ENCODE data around the gene PNMA6F.

PNMA6F gene

DNA sequence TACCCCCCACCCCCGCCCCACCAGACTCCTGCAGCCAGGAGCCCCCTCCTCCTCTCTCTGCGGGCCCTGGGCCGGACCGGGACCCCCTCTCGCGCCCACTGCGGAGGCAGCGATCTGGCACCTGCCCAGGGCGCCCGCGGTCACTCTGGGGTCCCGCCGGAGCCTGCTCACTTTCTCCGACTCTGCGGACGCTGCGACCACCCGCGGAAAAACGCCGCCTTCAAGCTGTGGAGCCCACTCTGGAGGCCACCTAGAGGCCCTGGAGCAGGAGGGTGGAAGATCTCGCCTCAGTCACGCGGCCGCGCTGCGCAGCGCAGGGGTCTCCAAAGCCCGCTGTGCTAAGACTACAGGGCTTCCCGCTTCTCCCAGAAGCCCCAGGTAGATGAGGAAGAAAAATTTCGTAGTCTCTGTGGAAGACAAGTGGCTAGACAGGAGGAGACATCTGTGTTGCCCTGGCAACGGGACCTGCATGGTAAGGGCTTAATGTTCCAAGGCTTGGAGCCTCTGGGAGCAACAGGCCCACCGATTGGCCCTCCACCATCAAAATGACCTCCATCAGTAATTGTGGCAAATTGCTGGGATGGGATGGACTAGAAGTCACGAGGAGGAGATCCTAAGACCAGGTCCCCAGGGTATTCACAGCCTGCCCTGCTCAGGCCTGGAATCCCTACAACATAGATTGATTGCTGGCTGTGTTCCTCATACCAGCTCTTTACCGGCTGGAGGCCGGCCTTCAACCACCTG is at the start of gene PNMA6F:
TSS of gene PNMA6F (minus strand) at position 387 of the 744 bp plus-strand sequence. CDS start 1,093 bp downstream, outside the sequence.
- no peak for DNase-seq (ENCODE audit: low read depth)

GRCh38 chrX:153371256-153371655 is 49.7 kb upstream of the PNMA6F start:
- DNase-seq (ENCODE audit: low read depth): no peak

DNA sequence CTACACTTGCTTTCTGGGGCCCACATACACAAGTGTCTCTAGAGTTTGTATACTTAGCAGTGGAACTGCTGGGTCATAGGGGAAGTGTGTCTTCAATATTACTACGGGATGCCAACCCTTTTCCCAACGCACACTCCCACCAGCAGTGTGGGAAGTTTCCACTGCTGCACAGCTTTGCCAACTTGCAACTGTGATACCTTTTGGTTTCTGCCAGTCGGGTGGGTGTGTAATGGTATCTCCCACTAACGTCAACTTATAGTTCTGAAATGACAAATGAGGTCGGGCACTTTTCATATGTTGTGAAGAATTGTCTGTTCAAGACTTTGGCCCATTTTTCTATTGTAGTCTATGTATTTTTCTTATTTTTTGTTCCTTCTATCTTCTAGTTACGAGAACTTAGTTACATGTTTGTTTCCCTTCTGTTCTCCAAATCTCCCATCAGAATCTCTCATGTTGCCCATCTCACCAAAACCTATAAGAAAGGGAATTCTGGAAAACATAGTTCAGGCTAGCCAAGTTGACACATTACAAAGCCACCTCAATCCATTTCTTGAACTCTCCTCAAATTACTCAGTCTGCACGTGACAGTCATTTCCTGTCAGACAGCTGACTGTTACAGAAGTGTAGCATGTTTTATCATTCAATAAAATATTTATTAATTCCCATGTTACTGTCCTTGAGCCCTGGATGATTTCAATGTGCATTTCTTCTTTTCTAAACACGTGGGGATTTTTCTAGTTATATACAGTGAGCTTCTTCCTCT is 48.9 kb upstream of the PNMA6F start:
- no peak for DNase-seq (ENCODE audit: low read depth)

GRCh38 chrX:153366878-153367538 is 45.4 kb upstream of the PNMA6F start:
- DNase-seq (ENCODE audit: low read depth): no peak

DNA sequence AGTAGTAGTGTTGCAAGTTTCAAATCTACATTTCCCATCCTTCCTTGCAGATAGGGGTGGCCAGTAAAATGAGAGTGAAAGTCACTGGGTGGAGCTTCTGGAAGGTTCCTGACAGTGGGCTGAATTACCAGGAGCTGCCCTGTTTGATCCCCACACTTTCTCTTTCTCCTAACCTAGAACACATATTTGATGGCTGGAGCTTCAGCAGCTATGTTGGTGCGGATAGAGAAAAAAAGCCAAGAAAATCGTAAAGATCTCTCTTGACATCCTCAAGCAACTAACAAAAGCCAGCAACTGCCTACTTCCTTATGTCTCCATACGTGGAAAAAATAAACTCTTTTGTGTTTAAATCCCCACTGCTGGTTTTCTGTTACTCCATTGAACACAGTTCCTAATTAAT is 44.6 kb upstream of the PNMA6F start:
- DNase-seq (ENCODE audit: low read depth): no peak

GRCh38 chrX:153365670-153366069 is 44.1 kb upstream of the PNMA6F start:
- DNase-seq (ENCODE audit: low read depth): no peak

- DNase-seq (ENCODE audit: low read depth): no peak
These were observed 40.3 kb upstream of the PNMA6F start for GRCh38 chrX:153361781-153362397.

GRCh38 chrX:153357877-153358276 is 36.3 kb upstream of the PNMA6F start:
- DNase-seq (ENCODE audit: low read depth): no peak

DNA sequence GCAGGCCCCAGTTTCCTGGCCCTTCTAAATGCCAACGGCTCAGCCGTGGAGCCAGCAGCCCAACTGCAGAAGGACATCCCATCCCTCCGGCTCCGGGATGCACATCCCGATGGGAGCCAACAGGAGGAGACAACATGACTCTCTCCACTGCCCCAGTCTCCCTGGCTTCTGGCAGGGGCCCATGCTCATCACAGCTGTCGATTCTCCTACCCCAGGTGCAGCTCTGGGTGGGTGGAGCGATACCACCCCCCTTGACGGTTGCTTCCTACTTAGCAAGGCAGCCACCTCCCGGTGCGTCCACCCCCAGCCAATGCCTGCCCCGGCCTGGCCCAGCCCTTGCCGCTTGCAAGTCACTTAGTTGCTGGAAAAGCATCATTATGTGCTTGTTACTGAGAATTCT is 31.8 kb upstream of the PNMA6F start:
- no peak for DNase-seq (ENCODE audit: low read depth)

- no peak for DNase-seq (ENCODE audit: low read depth)
These were observed 31.3 kb upstream of the PNMA6F start for GRCh38 chrX:153352858-153353257.

DNA sequence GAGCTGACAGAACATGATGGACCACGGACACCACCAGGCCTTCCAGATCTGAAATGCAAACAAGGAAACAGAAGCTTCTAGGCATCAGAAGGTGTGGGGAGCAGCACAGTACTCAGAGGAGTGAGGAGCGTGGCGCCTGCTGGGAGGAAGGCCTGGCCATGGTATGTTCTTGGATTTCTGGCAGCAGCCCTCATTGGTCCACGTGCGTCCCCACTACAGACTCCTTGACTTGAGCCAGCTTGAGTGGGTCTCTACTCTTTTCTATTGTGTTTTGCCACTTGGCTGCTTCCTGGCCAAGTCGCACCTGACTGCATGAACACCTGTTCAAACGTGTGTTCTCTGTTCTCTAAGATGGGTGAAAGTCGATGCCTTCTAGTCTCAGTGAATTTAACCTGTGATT is 30.4 kb upstream of the PNMA6F start:
- no peak for DNase-seq (ENCODE audit: low read depth)

- no peak for DNase-seq (ENCODE audit: low read depth)
These were observed 28.4 kb upstream of the PNMA6F start for GRCh38 chrX:153349952-153350351.

GRCh38 chrX:153348421-153348820 is 26.9 kb upstream of the PNMA6F start:
- DNase-seq (ENCODE audit: low read depth): no peak

GRCh38 chrX:153347530-153347929 is 26.0 kb upstream of the PNMA6F start:
- DNase-seq (ENCODE audit: low read depth): no peak

DNA sequence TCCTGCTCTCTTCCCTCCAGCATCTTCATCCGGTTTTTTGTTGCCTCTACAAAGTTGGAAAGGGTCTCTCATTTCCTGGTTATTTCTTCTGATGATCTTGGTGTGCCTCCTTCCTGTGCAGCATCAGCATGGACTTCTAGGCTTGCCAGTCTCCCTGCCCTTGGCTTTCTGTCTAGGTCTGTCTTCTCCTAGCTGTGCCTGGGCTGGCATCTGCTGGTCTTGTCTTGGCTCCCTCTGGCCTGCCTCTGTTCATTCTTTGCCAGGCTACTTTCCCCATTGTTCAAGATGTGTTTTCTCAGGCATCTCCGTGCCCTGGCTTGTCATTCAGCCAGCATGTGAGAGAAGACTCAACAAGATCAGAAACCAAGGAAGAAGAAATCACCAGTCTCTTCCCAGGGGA is 22.1 kb upstream of the PNMA6F start:
- DNase-seq (ENCODE audit: low read depth): no peak

GRCh38 chrX:153342762-153343558 is 21.4 kb upstream of the PNMA6F start:
- no peak for DNase-seq (ENCODE audit: low read depth)

DNA sequence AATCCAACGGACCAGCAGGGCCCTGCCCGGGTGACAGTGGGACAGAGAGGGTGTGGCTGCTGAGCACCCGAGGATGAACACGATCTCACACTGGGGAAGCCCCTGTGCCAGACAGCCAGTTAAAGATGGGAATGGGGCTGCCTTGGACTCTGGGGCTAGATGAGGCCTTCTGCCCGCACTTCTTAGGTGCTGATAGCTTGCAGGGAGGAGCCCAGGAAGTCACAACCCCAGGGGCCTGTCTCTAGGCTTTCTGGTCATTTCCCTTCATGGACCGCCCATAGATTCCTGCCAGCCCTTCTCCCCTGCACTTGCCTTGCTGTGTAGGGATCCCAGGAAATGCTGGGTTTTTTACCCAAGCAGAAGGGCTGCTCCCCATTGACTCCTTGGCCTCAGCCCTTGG is 18.5 kb upstream of the PNMA6F start:
- no peak for DNase-seq (ENCODE audit: low read depth)

DNA sequence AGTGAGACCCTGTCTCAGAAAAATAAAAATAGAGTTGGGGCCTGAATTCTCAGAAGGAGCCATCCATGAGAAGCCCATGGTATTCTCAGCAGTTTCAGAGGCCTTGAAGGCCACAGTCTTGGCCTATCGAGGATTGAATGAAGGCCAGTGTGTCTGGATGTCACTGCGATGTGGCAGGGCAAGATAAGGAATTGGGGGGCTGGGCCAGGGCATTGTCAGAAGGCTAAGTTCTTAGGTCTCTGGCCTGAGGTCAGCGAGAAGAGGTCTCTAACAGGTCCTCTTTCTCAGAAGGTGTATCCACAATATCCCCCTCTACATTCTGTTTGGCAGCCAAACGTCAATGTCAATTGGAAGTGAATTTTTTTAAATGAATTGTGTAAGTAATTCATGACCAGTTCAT is 18.1 kb upstream of the PNMA6F start:
- DNase-seq (ENCODE audit: low read depth): no peak

DNA sequence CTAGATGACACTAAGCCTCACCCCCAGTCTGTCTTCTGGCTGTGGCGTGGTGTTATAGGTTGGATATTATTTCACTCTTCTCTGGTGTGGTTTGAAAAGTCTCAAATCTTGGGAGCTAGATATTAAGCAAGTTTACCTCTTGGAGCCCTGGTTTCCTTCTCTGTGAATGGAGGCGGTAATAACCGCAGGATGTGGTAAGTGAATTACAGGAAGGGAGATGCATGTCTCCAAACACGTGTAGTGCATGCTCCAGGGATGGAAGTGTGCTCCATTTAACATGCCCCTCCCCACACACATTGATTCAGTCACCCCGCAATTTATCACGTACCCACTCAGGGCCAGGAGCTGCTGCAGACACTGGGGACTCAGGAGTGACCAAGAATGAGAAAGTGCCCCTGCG is 17.3 kb upstream of the PNMA6F start:
- DNase-seq (ENCODE audit: low read depth): no peak

DNA sequence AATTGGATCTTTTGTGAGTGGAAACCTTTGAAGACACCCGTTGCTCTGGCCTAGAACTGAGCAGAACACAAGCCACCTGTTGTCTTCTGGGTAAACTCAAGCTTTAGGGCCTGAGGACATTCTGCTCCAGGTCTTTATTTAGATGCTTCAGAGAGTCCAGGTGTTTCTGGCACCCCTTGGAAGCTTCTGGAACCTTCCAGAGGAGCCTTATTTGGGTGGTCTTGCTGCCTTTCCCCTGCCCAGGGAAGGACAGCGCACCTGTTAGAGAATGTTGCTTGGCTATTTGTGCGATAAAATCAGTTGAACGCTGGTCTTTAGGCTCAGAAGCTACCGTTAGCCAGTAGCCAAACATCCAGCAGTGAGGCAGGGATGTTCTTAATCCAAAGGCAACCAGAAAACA is 15.4 kb upstream of the PNMA6F start:
- no peak for DNase-seq (ENCODE audit: low read depth)

DNA sequence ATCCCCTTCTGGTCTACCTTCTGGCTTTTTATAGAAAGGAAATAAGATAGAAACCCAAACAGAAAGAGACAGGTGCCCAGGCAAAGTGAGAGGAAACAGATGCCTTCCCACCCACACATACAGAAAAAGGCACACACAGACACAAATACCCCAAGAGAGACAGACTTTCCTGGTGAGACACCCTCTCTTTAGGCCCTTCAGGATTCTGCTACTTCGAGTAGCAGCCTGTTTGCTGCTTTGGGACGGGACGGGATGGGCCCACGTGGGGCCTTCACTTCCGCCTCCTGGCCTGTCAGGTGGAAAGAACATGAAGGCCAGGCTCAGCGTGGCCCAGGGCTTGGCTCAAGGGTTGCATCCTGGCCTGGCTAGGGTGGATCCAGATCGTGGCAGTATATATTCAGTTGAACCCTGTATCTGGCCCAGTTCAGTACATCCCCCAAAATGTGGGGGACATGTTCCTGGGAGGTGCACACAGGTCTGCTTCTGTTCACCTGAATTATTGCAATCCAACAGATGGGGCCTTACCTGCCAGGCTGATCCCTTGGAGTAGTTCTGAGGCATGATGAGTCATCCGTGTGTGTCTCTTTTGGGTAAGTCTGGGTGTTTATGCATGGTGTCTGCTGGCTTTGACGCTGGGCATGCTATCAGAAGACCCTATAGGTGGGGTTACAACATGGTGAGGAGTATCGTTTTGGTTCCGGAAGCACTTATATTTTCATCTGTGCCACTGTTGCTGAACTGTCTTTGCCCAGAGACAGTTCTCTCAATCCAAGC is 14.7 kb upstream of the PNMA6F start:
- no peak for DNase-seq (ENCODE audit: low read depth)
